ENCODE data around the gene NT5C2.
"Not testable (repeated sequence)": the region's sequence is repeated elsewhere in the genome, so short reads cannot be mapped to it uniquely, and the experiment has no call there.

The NT5C2 gene

DNA sequence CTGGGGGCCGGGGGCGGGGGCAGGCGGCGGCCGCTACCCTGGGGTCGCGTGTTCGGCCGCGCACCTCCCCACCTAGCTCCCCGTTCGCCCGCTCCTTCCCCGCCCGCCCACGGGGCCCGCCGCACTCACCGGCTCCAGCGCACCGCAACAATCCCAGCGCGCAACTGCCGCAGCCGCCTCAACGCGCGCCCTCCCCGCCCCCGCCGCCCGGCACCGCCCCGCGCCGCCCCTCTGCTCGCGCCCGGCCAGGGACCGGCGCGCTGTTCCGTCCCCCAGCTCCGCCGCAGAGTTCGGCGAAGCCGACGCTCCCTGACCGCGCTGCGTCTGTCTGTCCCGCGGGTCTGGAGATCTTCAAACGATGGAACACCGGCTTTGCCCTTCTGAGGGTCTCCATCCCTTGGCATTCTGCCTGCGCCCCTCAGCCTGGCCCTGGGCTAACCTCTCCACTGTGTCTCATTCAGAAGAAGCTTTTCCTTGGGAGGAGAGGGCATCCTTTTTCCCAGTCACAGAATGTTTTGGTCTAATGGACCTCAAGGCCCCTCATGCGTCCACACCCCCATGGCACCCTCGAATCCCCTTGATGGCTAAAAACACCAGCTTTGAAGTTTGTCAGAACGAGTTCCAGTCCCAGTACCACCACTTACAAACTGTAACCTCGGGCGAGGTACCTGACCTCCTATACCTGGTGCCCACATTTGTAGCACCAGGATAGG is at the start of gene NT5C2:
Gene NT5C2, minus strand, starts transcription at position 166 of the 713 bp plus-strand sequence. CDS start 18,314 bp downstream, outside the sequence.
- DNase-seq: no peak

DNA sequence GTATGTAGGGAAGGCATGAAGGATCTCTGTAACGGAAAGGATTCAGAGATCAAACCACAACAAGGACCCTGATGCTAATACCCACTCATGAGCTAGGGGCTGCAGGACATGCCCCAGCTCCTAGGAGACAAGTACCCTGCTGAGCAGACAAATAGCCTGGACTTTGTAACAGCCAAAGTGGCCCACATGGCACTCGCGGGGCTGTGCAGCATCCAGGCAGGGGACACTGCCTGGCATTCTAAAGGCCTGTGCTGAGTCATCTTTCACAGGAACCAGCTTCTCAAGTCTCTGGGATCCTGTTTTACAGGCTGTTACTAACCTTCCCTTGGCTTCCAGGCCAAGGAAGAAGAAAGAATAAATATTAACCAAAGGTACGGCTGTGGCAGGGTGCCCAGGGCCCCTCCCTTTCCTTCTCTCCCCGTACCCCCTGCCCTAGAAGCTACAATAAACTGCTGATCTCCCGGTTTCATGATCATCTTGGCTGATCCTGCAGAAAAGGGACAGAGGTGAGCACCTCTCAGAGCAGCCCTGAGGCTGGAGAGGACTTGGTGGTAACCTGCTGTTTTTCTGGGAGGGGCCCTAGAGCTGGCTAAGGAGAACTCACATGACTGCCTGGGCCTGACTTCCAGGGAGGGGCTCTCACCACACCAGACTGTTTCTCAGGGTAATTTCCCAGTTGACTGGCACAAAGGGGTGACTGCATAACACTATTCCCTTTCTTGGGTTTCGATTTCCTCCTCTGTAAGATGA is 48.4 kb upstream of the NT5C2 start:
- no peak for DNase-seq

DNA sequence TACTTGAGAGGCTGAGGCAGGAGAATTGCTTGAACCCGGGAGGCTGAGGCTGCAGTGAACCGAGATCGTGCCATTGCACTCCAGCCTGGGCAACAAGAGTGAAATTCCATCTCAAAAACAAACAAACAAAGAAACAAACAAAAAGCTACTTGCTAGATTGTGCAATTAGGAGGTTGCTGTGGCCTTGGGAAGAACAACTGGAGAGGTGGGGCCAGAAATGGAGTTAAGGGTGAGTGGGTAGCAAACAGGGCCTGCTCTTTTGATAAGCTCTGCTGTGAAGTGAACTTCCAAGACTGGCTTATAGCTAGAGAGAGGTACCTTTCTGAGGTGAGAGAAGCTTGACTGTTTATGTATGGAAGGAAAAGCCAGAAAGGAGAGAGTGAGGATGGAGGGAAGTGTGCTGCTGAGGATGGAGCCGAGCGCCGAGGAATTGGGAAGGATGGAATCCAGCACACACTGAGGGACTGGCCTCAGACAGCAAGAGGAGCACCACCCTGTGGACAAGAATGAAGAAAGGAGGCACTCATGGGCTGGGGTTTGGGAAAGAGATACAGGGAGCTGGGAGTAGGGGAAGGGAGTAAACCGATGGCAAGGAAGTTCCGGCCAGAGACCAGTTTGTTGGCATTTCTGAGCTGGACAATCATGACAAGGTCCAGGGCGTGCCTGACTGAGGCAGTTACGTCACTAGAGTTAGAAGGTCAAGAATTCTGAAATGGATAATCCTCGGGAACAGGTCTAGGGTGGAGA is 45.6 kb upstream of the NT5C2 start:
- DNase-seq: no peak

DNA sequence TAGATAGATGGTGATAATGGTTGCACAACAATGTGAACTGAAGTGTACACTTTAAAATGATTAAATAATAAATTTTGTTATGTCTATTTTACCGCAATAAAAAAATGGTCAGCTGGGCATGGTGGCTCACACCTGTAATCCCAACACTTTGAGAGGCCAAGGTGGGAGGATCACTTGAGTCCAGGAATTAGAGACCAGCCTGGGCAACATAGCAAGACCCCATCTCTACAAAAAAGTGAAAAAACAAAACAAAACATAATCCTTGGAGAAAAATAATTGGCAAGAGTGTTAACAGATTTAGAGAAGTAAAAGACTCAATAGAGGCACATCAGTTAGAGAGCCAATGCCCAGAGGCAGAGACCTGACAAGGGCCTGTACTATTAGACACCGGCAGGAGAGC is 42.7 kb upstream of the NT5C2 start:
- DNase-seq: no peak

DNA sequence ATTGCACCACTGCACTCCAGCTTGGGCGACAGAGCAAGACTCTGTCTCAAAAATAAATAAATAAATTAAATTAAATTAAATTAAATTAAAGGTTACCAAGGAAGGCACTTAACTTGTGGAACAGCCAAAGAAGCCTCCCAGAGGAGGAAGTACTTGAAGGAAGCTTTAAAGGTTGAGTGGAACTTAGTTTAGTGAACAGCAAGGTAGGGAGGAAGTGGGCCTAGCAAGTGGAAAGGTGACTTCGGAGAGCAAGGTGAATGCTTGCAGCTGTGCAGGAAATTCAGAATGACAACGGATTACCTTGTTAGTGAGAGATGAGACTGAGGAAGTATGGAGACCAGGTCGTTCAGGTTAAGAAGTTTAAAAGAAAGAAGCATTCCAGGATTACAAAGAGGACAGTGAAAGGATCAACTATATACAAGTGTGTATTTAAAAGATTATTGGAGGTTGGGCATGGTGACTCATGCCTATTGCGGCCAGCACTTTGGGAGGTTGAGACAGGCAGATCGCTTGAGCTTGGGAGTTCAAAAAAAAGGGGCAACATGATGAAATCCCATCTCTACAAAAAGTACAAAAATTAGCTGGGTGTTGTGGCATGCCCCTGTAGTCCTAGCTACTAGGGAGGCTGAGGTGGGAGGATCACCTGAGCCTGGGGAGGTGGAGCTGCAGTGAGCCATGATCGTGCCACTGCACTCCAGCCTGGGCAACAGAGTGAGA is 39.9 kb upstream of the NT5C2 start:
- DNase-seq: no peak

DNA sequence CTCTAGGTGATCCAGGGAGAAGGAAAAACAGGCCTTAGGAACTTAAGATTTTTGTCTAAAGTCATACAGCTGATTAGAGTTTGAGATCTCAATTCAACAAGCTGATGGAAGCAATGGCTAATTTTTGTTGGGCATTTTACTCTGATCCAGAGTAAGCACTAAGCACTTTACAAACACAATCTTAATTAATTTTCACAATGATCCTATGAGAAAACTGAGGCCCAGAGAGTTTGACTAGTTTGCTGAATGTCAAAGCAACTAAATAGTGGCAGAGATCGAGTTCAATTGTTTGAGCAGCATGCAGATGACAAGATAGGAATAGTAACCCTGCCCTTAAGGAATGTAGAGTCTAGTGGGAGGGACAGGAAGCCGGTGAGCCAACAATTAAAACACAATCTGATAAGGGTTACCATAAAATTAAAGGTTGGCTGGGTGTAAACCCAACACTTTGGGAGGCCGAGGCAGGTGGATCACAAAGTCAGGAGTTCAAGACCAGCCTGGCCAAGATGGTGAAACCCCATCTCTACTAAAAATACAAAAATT is 39.1 kb upstream of the NT5C2 start:
- DNase-seq: no peak

DNA sequence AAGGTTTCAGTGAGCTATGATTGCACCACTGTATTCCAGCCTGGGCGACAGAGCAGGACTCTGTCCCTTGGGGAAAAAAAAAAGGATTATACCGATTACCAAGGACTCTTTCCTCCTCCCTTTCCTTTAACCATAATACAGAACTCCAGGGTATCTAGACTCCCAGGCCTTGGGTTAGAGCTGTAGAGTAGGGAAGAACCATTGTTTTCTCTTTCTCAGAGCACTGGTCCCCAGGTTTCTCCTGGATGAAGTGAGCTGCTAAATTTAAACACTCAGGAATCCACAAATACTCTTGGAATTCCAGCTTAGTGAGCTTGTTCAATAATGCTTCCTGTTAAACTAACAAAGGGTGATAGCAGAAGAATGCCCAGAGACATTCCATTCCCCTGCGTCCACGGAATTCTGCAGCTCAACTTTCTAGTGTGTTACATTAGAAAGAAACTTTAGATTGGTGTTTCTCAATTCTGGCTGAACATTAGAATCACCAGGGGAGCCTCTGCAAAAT is 38.0 kb upstream of the NT5C2 start:
- DNase-seq: no peak

DNA sequence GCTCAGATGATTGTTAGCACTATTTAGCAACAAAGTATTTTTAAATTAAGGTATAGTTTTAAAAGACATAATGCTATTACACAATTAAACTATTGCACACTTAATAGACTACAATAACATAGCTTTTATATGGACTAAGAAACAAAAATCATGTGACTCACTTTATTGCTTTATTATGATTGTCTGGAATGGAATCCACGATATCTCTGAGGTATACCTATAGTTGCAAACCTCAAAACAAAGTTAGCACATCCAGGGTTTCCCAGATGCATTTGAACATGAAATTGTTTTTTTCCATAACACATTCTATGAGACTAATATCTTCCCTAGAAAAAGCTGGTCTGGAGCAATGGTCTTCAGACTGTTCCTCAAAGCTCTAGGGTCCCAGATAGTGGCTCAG is 34.3 kb upstream of the NT5C2 start:
- no peak for DNase-seq

DNA sequence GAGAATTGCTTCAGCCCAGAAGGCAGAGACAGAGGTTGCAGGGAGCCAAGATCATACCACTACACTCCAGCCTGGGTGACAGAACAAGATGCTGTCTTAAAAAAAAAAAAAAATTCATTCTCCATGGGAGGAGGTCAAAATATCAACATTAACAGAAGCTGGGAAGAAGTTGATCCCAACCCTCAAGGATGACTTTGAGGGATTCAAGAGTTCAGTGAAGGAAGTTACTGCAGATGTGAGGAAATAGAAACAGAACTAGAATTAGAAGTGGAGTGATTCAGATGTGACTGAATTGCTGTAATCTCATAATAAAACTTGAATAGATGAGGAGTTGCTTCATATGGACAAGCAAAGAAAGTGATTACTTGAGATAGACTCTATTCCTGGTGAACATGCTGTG is 32.9 kb upstream of the NT5C2 start:
- DNase-seq: no peak

- DNase-seq: not testable (repeated sequence)
Measured at GRCh38 chr10:103224721-103225120, 31.6 kb upstream of the NT5C2 start.

GRCh38 chr10:103224133-103224532 is 31.1 kb upstream of the NT5C2 start:
- no peak for DNase-seq

DNA sequence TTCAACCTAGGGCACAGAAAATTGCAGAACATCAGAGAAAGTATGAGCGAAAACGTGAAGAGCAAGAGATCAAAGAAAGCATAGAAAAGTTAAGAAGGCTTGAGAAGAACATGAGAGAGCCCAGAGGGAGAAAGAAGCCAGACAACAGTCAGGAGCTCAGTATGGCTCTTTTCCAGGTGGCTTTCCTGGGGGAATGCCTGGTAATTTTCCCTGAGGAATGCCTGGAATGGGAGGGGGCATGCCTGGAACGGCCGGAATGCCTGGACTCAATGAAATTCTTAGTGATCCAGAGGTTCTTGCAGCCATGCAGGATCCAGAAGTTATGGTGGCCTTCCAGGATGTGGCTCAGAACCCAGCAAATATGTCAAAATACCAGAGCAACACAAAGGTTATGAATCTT is 23.3 kb upstream of the NT5C2 start:
- DNase-seq: not testable (repeated sequence)

GRCh38 chr10:103215601-103216000 is 22.5 kb upstream of the NT5C2 start:
- no peak for DNase-seq

- DNase-seq: not testable (repeated sequence)
Measured at GRCh38 chr10:103210262-103210661, 17.2 kb upstream of the NT5C2 start.

DNA sequence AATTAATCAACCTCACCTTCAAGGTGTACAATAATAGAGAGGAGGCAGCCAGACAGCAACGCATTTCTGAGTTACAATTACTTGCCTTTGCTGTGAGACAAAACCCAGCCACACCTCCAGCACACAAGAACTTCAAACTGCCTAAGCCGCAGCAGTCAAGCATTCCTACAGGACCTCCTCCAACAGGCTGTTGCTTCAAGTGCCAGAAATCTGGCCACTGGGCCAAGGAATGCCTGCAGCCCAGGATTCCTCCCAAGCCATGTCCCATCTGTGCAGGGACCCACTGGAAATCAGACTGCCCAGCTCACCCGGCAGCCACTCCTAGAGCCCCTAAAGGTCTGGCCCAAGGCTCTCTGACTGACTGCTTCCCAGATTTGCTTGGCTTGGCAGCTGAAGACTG is 14.6 kb upstream of the NT5C2 start:
- not testable (repeated sequence) for DNase-seq

DNA sequence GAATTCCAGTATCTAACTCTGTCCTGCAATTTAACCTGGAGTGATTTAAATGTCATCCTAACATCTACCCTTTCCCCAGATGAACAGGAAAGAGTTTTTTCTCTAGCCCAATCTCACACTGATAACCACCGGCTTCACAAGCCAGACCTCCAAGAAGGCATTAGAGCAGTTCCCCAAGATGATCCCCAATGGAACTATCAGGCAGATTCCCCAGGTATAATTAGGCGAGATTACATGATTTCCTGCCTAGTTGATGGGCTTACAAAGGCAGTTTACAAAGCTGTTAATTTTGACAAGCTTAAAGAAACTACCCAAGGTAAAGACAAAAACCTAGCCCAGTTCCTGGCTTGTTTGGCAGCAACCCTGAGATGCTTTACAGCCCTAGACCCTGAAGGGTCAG is 14.1 kb upstream of the NT5C2 start:
- DNase-seq: no peak

GRCh38 chr10:103206715-103207114 is 13.6 kb upstream of the NT5C2 start:
- not testable (repeated sequence) for DNase-seq

DNA sequence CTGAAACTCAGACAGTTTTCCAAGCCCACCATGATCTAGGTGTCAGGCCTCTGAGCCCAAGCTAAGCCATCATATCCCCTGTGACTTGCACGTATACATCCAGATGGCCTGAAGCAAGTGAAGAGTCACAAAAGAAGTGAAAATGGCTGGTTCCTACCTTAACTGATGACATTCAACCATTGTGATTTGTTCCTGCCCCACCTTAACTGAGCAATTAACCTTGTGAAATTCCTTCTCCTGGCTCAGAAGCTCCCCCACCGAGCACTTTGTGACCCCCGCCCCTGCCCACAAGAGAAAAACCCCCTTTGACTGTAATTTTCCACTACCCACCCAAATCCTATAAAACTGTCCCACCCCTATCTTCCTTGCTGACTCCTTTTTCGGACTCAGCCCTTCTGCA is 12.3 kb upstream of the NT5C2 start:
- DNase-seq: not testable (repeated sequence)

- no peak for DNase-seq
Measured at GRCh38 chr10:103204353-103205255, 11.5 kb upstream of the NT5C2 start.

- no peak for DNase-seq
Measured at GRCh38 chr10:103203466-103203865, 10.4 kb upstream of the NT5C2 start.

- no peak for DNase-seq
Measured at GRCh38 chr10:103202319-103202718, 9.2 kb upstream of the NT5C2 start.
